ENCODE results near the gene CABYR. TPM values are rescaled to one million over a fixed set of nuclear protein-coding genes. Genes with fewer than 3 reads are reported as not detected.

Gene CABYR
- total and polyA plus RNA-seq, 7 donors: 0.04 to 1.2 (median 0.21) TPM; not detected in 4

GRCh38 chr18:24208270-24209035, 69.6 kb downstream of the CABYR start:
- intact Hi-C loops (cut with DNase I): no loop called here
- 45 to 71% (median 47%) methylated on average over 2 of the region's 2 CpGs for WGBS, 3 donors
- Histone ChIP-seq H3K4me1 (peaks cover 21% of the 10 kb centered on the region), H3K4me3 (no peak overlapping the region), H3K27me3 (ENCODE audit: insufficient read depth in 3 of 3, low read length in 2 of 3) (no peaks in the 10 kb centered on the region), H3K36me3 (ENCODE audit: insufficient read depth in 1 of 2, low read depth in 1 of 2) (no peaks in the 10 kb centered on the region), H3K9me3 (no peaks in the 10 kb centered on the region), H3K27ac (no peak overlapping the region)
- no peak for TF ChIP-seq CTCF (IDR thresholded peaks at IDR 0.05)
- DNase-seq (no peak), ATAC-seq (no peak)

GRCh38 chr18:24209558-24209957, 70.7 kb downstream of the CABYR start:
- 83 to 98% (median 97%) methylated on average over 6 of the region's 6 CpGs for WGBS, 3 donors
- no peaks in the 10 kb centered on the region for H3K27me3 ChIP-seq (ENCODE audit: insufficient read depth in 3 of 3, low read length in 2 of 3)
- no peak for TF ChIP-seq CTCF (IDR thresholded peaks at IDR 0.05)
- H3K36me3 ChIP-seq (ENCODE audit: insufficient read depth in 1 of 2, low read depth in 1 of 2): no peaks in the 10 kb centered on the region
- no peak overlapping the region for H3K27ac ChIP-seq
- ATAC-seq: no peak
- DNase-seq: no peak
- H3K4me1 ChIP-seq: peaks cover 31% of the 10 kb centered on the region
- H3K4me3 ChIP-seq: no peak overlapping the region
- intact Hi-C loops (cut with DNase I): no loop called here
- no peaks in the 10 kb centered on the region for H3K9me3 ChIP-seq

Other genes with a start within 250 kb of the CABYR start
- 1 to 10 TPM; 1.2 to 2.4 (median 1.7) TPM for gene TTC39C, start 124.3 kb upstream of the CABYR start, total RNA-seq
- gene TTC39C, start 124.3 kb upstream of the CABYR start, polyA plus RNA-seq: 1 to 10 TPM in 1 of 3 donors, under 1 TPM in 2; 0.48 to 1.1 (median 0.51) TPM